Endothelial cell (in vitro differentiated cells): ENCODE results near the gene HOXC11. TPM values are rescaled to one million over a fixed set of nuclear protein-coding genes. Genes with fewer than 3 reads are reported as not detected.
A peak's percentile ranks its signal among the peaks of the same experiment; 100 is the strongest.

Experiments
- DNase-seq: peaks from one replicate; pipeline ENCODE4 v3.0.0; 2021; ENCODE audit warnings: low spot score
- H3K27ac Mint-ChIP-seq: one replicate; pipeline ENCODE4 v1.8.0; 2021; ENCODE audit warnings: mixed read lengths, inconsistent platforms; ENCODE audit not compliant: unreplicated experiment
- H3K27me3 Mint-ChIP-seq: one replicate; pipeline ENCODE4 v1.8.0; 2021; ENCODE audit warnings: mild to moderate bottlenecking, moderate library complexity, mixed read lengths, inconsistent platforms; ENCODE audit not compliant: unreplicated experiment
- H3K36me3 Mint-ChIP-seq: one replicate; pipeline ENCODE4 v1.8.0; 2021; ENCODE audit warnings: mild to moderate bottlenecking, low read depth, mixed read lengths, inconsistent platforms; ENCODE audit not compliant: unreplicated experiment
- H3K4me1 Mint-ChIP-seq: one replicate; pipeline ENCODE4 v1.8.0; 2021; ENCODE audit warnings: mild to moderate bottlenecking, mixed read lengths, inconsistent platforms; ENCODE audit not compliant: unreplicated experiment
- H3K4me3 Mint-ChIP-seq: one replicate; pipeline ENCODE4 v1.8.0; 2021; ENCODE audit warnings: mild to moderate bottlenecking, mixed read lengths, inconsistent platforms; ENCODE audit not compliant: unreplicated experiment
- H3K9me3 Mint-ChIP-seq: one replicate; pipeline ENCODE4 v1.8.0; 2021; ENCODE audit warnings: mixed read lengths, inconsistent platforms; ENCODE audit not compliant: unreplicated experiment
- total RNA-seq: library from RNA; stranded (reverse); fragmentation: NEBNext Ultra II Directional; extraction: Animal tissue kit (Norgen Biotek cat#: 25700); gene quantifications from one replicate; pipeline ENCODE4 v1.2.1, GENCODE V29; 2021; ENCODE audit not compliant: unreplicated experiment
- TF ChIP-seq, protein P1 (sequence below): fragments of 200-600 bp; sonication (generic); IDR thresholded peaks from one replicate; pipeline ENCODE4 v1.5.0; 2021; ENCODE audit warnings: antibody characterized with exemption; ENCODE audit not compliant: unreplicated experiment

The HOXC11 gene
- total RNA-seq, 1 donor from 2014 or later = 0.38 TPM

DNA sequence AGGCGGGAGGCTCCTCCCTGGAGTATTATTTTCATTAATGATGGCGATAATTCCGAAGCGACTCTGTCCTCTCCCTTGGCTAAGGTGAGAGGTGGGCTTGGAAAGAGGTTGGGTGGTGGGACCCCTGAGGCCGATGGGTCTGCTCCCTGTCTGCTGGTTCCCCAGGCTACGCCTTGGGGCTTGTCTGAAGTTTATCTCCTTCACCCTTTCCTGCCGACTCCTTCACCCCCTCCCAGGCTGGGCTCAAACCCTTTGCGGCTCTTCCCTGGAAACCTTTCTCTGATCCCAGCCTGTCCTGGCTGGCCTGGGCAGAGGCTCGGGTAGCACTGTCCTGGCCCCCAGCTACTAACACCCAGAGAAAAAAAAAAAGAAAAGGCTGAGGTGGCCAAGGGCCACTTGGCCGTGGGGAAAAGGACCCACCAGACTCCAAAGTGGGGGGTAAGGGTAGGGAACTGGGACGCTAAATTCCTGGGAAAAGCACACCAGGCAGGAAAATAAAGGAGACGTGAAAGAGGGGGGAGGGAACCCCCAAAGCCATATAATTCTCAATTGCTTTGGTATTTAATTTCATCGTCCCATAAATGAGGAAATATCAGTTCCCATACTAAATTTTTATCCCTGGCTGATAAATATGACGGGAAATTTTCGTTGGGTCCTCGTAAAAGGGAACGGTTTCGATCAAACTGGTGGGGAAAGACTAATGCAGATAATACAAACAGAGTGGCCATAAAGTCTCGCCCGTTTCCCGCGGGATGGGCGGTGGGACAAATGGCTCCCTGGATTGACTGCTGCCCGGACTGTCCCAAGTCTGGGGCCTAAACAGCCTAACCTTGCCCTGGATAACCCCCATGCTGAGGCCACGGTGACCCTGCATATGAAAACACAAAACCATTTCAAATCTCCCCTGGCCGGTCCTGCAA, 10.0 kb downstream of the HOXC11 start:
- TF ChIP-seq, protein P1, sequence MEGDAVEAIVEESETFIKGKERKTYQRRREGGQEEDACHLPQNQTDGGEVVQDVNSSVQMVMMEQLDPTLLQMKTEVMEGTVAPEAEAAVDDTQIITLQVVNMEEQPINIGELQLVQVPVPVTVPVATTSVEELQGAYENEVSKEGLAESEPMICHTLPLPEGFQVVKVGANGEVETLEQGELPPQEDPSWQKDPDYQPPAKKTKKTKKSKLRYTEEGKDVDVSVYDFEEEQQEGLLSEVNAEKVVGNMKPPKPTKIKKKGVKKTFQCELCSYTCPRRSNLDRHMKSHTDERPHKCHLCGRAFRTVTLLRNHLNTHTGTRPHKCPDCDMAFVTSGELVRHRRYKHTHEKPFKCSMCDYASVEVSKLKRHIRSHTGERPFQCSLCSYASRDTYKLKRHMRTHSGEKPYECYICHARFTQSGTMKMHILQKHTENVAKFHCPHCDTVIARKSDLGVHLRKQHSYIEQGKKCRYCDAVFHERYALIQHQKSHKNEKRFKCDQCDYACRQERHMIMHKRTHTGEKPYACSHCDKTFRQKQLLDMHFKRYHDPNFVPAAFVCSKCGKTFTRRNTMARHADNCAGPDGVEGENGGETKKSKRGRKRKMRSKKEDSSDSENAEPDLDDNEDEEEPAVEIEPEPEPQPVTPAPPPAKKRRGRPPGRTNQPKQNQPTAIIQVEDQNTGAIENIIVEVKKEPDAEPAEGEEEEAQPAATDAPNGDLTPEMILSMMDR = no peak
- H3K4me1 Mint-ChIP-seq = peaks cover 48% of the 10 kb centered on the region
- H3K9me3 Mint-ChIP-seq = no peaks in the 10 kb centered on the region
- H3K4me3 Mint-ChIP-seq = no peak overlapping the region
- peaks cover 34% of the 10 kb centered on the region for H3K27me3 Mint-ChIP-seq
- peak overlapping the region; percentile 89 for H3K27ac Mint-ChIP-seq
- H3K36me3 Mint-ChIP-seq = no peaks in the 10 kb centered on the region
- DNase-seq = no peak

DNA sequence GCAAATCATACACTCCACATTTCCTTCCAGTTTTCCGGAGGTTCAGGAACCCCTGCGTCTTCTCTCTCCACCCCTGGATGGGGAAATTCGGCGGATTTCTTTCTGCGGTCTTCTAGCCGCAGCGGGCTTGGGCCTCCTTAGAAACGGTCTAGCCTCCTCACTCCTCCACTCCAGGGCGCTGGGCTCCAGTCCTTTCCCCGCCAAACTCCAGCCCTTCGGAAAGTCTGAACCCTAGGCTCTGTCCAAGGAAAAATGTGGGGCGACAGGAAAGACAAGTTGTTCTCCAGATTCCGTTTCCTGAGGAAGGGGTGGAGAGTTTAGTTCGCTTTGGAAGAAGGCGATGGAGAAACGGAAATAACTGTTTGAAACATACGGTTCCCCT, 10.6 kb downstream of the HOXC11 start:
- Mint-ChIP-seq H3K4me3 (no peak overlapping the region), H3K9me3 (no peaks in the 10 kb centered on the region), H3K36me3 (no peaks in the 10 kb centered on the region), H3K27me3 (peaks cover 34% of the 10 kb centered on the region), H3K4me1 (peaks cover 54% of the 10 kb centered on the region), H3K27ac (peak overlapping the region; percentile 89)
- TF ChIP-seq, protein P1 = no peak
- no peak for DNase-seq

DNA sequence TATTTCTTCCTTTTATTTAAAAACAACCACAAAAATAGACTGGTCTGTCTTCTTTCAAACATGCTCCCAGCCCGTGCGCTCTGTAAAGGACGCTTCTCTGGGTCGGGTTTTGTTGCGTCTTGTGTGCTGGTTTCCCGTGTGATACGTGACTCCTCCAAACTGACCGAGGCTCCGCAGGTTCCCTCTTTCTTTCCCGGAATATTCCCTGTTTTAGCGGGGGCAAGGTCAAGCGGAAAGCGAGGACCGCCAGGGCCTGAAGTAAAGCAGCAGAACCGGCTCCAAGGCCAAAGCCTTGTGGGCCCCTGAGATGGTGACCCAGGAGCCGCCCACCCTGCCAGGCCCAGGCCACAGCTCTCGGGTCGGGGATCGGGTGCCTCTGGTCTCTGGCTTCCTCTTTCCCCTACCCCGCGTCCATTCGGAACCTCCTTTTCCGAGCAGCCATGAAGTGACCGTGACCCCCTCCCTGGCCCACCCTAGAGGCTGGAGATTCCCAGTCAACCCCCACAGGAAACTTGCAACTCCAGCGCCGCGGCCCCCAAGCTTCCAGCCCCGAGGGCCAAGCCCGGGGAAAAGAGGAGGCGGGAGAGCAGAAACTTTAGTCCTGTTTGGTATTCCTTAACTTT, 11.1 kb downstream of the HOXC11 start:
- TF ChIP-seq, protein P1 = no peak
- H3K4me1 Mint-ChIP-seq = peaks cover 59% of the 10 kb centered on the region
- no peak for DNase-seq
- peak overlapping the region; percentile 89 for H3K27ac Mint-ChIP-seq
- H3K36me3 Mint-ChIP-seq = no peaks in the 10 kb centered on the region
- H3K9me3 Mint-ChIP-seq = no peaks in the 10 kb centered on the region
- H3K27me3 Mint-ChIP-seq = peaks cover 33% of the 10 kb centered on the region
- H3K4me3 Mint-ChIP-seq = no peak overlapping the region

DNA sequence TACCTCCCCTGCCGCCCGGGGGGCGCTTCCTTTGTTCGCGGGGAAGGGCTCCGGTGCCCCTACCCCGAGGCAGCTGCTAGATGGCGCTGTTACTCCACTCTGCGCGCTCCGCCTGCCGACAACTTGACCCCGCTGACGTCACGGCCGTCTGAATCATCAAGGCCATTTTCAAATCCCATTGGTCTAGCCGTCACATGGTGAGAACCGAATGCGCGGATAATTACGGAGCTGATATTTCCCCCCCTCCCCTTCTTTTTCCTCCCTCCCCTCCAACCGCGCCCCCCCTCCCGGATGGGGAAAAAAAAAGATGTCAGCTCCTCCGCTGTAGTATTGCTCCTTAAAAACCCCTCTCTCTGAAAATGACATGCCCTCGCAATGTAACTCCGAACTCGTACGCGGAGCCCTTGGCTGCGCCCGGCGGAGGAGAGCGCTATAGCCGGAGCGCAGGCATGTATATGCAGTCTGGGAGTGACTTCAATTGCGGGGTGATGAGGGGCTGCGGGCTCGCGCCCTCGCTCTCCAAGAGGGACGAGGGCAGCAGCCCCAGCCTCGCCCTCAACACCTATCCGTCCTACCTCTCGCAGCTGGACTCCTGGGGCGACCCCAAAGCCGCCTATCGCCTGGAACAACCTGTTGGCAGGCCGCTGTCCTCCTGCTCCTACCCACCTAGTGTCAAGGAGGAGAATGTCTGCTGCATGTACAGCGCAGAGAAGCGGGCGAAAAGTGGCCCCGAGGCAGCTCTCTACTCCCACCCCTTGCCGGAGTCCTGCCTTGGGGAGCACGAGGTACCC, 12.2 kb downstream of the HOXC11 start, which contains the start of gene HOXC10:
TSS of gene HOXC10 (plus strand) at position 246 of the 791 bp plus-strand sequence. CDS start at position 360, 114 bp downstream.
- peak within 1 kb of the TSS; percentile 56 for H3K4me3 Mint-ChIP-seq
- no peaks in the 10 kb centered on the region for H3K9me3 Mint-ChIP-seq
- peaks cover under 1% of the 10 kb centered on the region for H3K36me3 Mint-ChIP-seq
- H3K4me1 Mint-ChIP-seq = peaks cover 64% of the 10 kb centered on the region
- peak; percentile 91 for DNase-seq
- peak within 1 kb of the TSS; percentile 89 for H3K27ac Mint-ChIP-seq
- H3K27me3 Mint-ChIP-seq = peaks cover 32% of the 10 kb centered on the region
- TF ChIP-seq, protein P1 = peak; percentile 68
